HG03039 (cell line): ENCODE data around the gene FBLN2.
"Not testable (repeated sequence)": the region's sequence is repeated elsewhere in the genome, so short reads cannot be mapped to it uniquely, and the experiment has no call there.

Source experiments
- ATAC-seq: cut with Tn5 transposase; IDR thresholded peaks from one replicate; pipeline ENCODE4 v1.9.1; 2021; ENCODE audit warnings: mild to moderate bottlenecking, moderate library complexity; ENCODE audit not compliant: unreplicated experiment

FBLN2 gene

GRCh38 chr3:13513913-13514517 is 34.9 kb upstream of the FBLN2 start:
- no peak for ATAC-seq

GRCh38 chr3:13514639-13515435 is 34.1 kb upstream of the FBLN2 start:
- ATAC-seq, result no peak

GRCh38 chr3:13515786-13516759 is 32.9 kb upstream of the FBLN2 start:
- no peak for ATAC-seq

GRCh38 chr3:13516760-13517135 is 32.2 kb upstream of the FBLN2 start:
- ATAC-seq, result no peak

- ATAC-seq, result no peak
Observed at GRCh38 chr3:13517253-13517977, 31.5 kb upstream of the FBLN2 start.

GRCh38 chr3:13518516-13518953 is 30.4 kb upstream of the FBLN2 start:
- ATAC-seq, result no peak

- no peak for ATAC-seq
Observed at GRCh38 chr3:13519006-13519791, 29.7 kb upstream of the FBLN2 start.

GRCh38 chr3:13520326-13520880 is 28.5 kb upstream of the FBLN2 start:
- ATAC-seq, result no peak

GRCh38 chr3:13521309-13521708 is 27.6 kb upstream of the FBLN2 start:
- no peak for ATAC-seq

GRCh38 chr3:13521749-13522148 is 27.2 kb upstream of the FBLN2 start:
- not testable (repeated sequence) for ATAC-seq

GRCh38 chr3:13522236-13522635 is 26.7 kb upstream of the FBLN2 start:
- no peak for ATAC-seq

GRCh38 chr3:13524979-13525669 is 23.8 kb upstream of the FBLN2 start:
- no peak for ATAC-seq

GRCh38 chr3:13525827-13526625 is 22.9 kb upstream of the FBLN2 start:
- ATAC-seq, result no peak

GRCh38 chr3:13526626-13526949 is 22.3 kb upstream of the FBLN2 start:
- ATAC-seq, result no peak

- no peak for ATAC-seq
Observed at GRCh38 chr3:13528217-13528867, 20.6 kb upstream of the FBLN2 start.

GRCh38 chr3:13529196-13530112 is 19.5 kb upstream of the FBLN2 start:
- ATAC-seq, result no peak
